ENCODE data around the gene IFNG.
"Not testable (repeated sequence)": the region's sequence is repeated elsewhere in the genome, so short reads cannot be mapped to it uniquely, and the experiment has no call there.

Gene IFNG

GRCh38 chr12:68159681-68160304 lies at the start of gene IFNG:
Gene IFNG (minus strand): TSS chr12:68159740. CDS start chr12:68159615, 125 bp downstream.
- peak; percentile 74 for DNase-seq

GRCh38 chr12:68209048-68209728 lies 49.6 kb upstream of the IFNG start:
- not testable (repeated sequence) for DNase-seq

GRCh38 chr12:68207276-68207675 lies 47.7 kb upstream of the IFNG start:
- no peak for DNase-seq

- DNase-seq = no peak
Measured at GRCh38 chr12:68206446-68206845, 46.9 kb upstream of the IFNG start.

- peak; percentile 14 for DNase-seq
Measured at GRCh38 chr12:68203460-68203875, 43.9 kb upstream of the IFNG start.

GRCh38 chr12:68200854-68201253 lies 41.3 kb upstream of the IFNG start:
- no peak for DNase-seq

GRCh38 chr12:68199127-68199526 lies 39.6 kb upstream of the IFNG start:
- no peak for DNase-seq

GRCh38 chr12:68198507-68199086 lies 39.1 kb upstream of the IFNG start:
- DNase-seq = no peak

- no peak for DNase-seq
Measured at GRCh38 chr12:68190301-68190700, 30.8 kb upstream of the IFNG start.

- DNase-seq = peak; percentile 65
Measured at GRCh38 chr12:68189821-68190242, 30.3 kb upstream of the IFNG start.

GRCh38 chr12:68185598-68185997 lies 26.1 kb upstream of the IFNG start:
- no peak for DNase-seq

- DNase-seq = peak; percentile 54
Measured at GRCh38 chr12:68180792-68181744, 21.5 kb upstream of the IFNG start.

GRCh38 chr12:68178774-68179439 lies 19.4 kb upstream of the IFNG start:
- DNase-seq = no peak

GRCh38 chr12:68178184-68178583 lies 18.6 kb upstream of the IFNG start:
- DNase-seq = no peak

- no peak for DNase-seq
Measured at GRCh38 chr12:68177562-68177961, 18.0 kb upstream of the IFNG start.

GRCh38 chr12:68176257-68176656 lies 16.7 kb upstream of the IFNG start:
- DNase-seq = no peak

GRCh38 chr12:68175557-68176061 lies 16.1 kb upstream of the IFNG start:
- DNase-seq = peak; percentile 86

GRCh38 chr12:68174761-68175160 lies 15.2 kb upstream of the IFNG start:
- not testable (repeated sequence) for DNase-seq

- DNase-seq = no peak
Measured at GRCh38 chr12:68173792-68174191, 14.3 kb upstream of the IFNG start.

- DNase-seq = no peak
Measured at GRCh38 chr12:68170726-68171125, 11.2 kb upstream of the IFNG start.

GRCh38 chr12:68169213-68169889 lies 9.8 kb upstream of the IFNG start:
- DNase-seq = no peak

Data from CD4-positive, alpha-beta T cell treated with Interleukin-4 for 4 hours (primary cell).